NCI-H187 (cell line): ENCODE data around the gene DMXL1.
"Not testable (repeated sequence)": the region's sequence is repeated elsewhere in the genome, so short reads cannot be mapped to it uniquely, and the experiment has no call there.

Experiments
- DNase-seq, 2 experiments: peaks; one replicate each; lab custom pipeline; 2025; lab: John Stamatoyannopoulos, UW

The DMXL1 gene

GRCh38 chr5:119200795-119201194 lies 129.9 kb downstream of the DMXL1 start:
- DNase-seq = no peak

DNA sequence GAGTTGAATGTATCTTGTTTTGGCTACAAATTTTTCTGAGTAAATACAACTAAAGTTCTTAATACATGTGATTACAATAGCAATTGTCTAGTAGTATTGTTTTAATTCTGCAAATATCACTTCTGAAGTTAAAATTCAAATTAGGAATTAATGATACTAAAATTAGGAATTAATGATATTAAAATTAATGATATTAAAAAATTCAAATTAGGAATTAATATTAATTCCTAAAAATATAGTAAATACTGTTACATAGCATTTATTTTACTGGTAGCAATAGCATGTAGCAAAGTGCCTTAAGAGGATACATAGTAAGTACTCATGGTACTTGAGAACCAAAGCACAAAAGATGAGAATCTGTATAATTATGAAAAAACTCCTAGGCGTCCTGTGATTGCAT lies 136.2 kb downstream of the DMXL1 start:
- no peak for DNase-seq

- DNase-seq = no peak
Observed at GRCh38 chr5:119212026-119212425, 141.1 kb downstream of the DMXL1 start.

DNA sequence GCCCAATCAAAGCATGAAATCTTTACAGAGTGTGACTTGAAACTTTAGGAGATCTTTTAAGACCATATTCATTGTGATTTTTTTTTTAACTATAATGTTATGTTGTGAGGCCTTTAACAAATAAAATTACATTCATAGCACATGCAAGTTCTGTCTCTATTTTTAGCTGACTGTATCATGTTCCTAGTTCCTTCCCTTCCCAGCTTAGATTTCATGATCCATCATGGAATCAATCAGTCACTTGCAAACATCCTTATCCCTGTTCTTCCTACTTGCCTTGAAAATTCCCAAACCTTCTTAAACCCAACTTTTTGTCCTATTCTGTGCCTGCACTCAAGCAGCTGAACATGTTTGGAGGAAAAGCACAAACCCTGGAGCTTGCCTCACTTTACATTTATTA lies 141.8 kb downstream of the DMXL1 start:
- no peak for DNase-seq

- no peak for DNase-seq
Observed at GRCh38 chr5:119217183-119217582, 146.3 kb downstream of the DMXL1 start.

GRCh38 chr5:119218830-119219782 lies 148.2 kb downstream of the DMXL1 start:
- DNase-seq = no peak

- DNase-seq = no peak
Observed at GRCh38 chr5:119220576-119221197, 149.8 kb downstream of the DMXL1 start.

DNA sequence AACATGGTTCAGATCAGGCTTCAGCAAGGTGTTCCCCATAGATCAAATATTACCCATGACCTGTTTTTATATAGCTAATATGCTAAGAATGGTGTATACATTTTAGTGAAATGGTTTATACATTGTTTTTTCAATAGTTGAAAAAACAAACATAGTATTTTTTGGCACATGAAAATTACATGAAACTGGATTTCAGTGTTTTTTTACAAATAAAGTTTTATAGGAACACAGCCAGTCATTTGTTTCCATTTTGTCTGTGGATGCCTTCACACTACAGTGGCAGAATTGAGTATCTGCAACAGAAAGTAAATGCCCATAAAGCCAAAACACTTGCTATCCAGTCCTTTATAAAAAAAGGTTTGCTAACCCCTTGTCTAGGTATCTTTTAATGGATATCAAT lies 150.4 kb downstream of the DMXL1 start:
- DNase-seq = no peak

GRCh38 chr5:119229950-119230349 lies 159.1 kb downstream of the DMXL1 start:
- DNase-seq = no peak

DNA sequence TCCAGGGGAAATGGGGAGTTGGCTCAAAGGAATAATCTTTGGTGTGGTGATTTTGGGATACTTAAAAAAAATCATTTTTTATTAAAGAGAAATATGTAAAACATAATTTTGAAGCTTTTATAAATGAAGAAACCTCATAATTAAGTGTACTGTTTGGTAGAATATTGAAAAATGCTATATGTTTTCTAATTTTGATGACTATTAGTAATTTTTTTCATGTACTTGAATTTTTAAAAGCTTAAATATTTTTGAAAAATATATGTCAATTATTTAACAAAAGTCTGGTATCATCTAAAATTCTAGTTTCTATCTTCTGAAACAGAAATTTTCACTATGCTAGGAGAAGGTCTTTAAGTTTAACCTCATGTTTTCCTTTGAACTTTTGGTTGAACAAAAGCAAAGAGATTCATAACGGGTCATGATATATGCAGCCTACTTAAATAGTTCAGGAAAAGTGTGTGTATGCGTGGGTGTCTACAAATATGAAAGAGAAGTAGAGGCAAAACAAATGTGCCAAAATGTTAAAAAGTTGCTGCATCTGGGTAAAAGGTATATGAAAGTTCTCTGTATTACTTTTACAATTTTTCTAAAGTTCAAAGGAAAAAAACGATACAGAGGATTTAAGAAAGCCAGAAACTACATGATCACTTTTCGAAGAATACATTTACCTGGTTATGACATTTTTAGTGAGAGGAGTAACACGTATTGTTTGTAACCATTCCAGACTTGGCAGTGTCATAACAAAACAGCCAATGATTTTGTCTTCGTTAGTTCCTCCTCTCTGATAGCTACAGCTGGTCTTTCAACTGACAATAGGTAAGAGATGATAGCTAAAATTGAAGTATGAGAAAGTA lies 167.6 kb downstream of the DMXL1 start:
- no peak for DNase-seq

- no peak for DNase-seq
Observed at GRCh38 chr5:119239119-119239417, 168.2 kb downstream of the DMXL1 start.

- not testable (repeated sequence) for DNase-seq
Observed at GRCh38 chr5:119239826-119240225, 168.9 kb downstream of the DMXL1 start.

GRCh38 chr5:119243888-119244287 lies 173.0 kb downstream of the DMXL1 start:
- no peak for DNase-seq

GRCh38 chr5:119250946-119251901 lies 180.3 kb downstream of the DMXL1 start:
- no peak for DNase-seq

- DNase-seq = no peak
Observed at GRCh38 chr5:119255571-119256356, 184.9 kb downstream of the DMXL1 start.

DNA sequence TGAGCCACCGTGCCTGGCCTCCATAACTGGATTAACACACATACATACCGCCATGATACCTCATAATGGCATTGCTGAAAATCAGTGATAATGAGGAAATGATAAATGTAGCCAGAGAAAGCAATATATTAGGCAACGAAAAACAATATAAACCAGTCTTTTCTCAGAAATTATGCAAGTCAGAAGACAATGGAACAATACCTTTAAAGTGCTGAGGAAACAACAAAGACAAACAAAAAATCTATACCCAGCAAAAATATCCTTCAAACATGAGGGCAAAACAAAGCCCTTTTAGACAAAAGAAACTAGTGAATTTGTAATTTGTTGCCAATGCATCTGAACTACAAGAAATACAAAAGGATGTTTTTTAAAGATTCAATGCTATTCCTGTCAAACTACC lies 186.7 kb downstream of the DMXL1 start:
- DNase-seq = no peak

DNA sequence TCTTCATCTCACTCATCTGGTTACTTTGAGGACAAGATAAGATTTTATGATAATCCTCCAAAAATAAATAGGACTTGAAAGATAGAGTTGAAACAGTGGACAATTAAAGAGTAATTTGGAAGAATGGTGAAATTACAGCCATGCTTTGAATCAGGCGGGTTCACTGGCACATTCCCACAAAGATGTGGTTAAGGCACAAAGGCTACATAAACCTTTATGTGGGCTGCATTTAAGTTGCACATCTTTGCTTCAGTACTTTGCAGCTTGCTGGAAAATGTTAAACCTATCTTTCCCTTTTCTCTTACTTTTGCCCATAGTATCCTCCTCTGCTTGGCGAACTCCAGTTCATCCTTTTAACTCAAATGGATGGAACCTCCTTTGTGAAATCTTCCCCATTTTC lies 192.8 kb downstream of the DMXL1 start:
- no peak for DNase-seq

DNA sequence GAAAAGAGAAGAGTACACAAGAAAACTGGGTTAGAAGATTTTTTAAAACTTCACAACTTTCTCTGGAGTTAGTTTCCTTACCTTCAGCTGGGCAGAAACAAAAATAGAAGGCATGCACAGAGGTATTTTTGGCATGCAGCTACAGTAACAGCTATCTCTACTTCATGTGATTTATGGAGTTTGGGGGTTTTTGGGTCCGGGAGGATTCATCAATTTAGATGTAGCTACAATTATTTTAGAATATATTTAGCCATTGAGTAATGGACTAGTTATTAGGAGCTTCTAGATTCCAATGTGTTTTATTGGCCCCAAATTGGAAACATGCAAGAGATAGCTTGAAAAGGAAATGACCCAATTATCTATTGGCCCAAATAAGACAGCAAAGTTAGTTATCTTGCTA lies 193.3 kb downstream of the DMXL1 start:
- DNase-seq = no peak

GRCh38 chr5:119267958-119268386 lies 197.1 kb downstream of the DMXL1 start:
- peak; percentile 60 to 63 for DNase-seq

- DNase-seq = peak; percentile 63 to 66
Observed at GRCh38 chr5:119268387-119269060, 197.6 kb downstream of the DMXL1 start.
